HCT116 (cell line): ENCODE results near the gene SCGB1A1. TPM values are rescaled to one million over a fixed set of nuclear protein-coding genes. Genes with fewer than 3 reads are reported as not detected.

Source experiments
- ATAC-seq: fragments of 200-7000 bp; cut with Tn5 transposase; 2 replicates; pipeline ENCODE4 v1.9.1; 2020; ENCODE audit warnings: mild to moderate bottlenecking, moderate library complexity
- BruUV-seq: library from RNA; stranded (reverse); fragments of 400-500 nt; replicated peaks from 2 replicates; lab custom pipeline; 2021; lab: Mats Ljungman, UMichigan
- CTCF ChIA-PET: fragments of 300-600 bp; sonication (Branson Sonifier 250); formaldehyde crosslinking; loops from one replicate; lab custom pipeline; 2021; ENCODE audit warnings: antibody characterized with exemption; lab: Charles Lee
- POLR2A ChIA-PET: fragments of 300-600, 350-600 bp; sonication (Branson Sonifier 250); formaldehyde crosslinking; loops from one replicate; lab custom pipeline; 2021; ENCODE audit warnings: antibody characterized with exemption; lab: Charles Lee
- RAD21 ChIA-PET, 2 experiments: fragments of 300-600 bp; sonication (Branson Sonifier 250); formaldehyde crosslinking; loops; one replicate each; lab custom pipeline; 2023; ENCODE audit warnings: low total read pairs in 2 of 2; ENCODE audit not compliant: uncharacterized antibody in 2 of 2, unreplicated experiment in 2 of 2, low non-redundant PET in 1 of 2; lab: Charles Lee
- DNase-seq: peaks from one replicate; pipeline ENCODE4 v3.0.0-alpha.2; 2010; ENCODE audit warnings: low read depth, low spot score
- H2AFZ ChIP-seq: fragments of 200-600 bp; shearing (Covaris generic), sonication (generic); 2 replicates; pipeline ENCODE4 v1.6.1; 2017; ENCODE audit warnings: low read depth, mixed run types, mixed read lengths, antibody characterized with exemption, low read length; ENCODE audit not compliant: poor library complexity, severe bottlenecking
- H3K27ac ChIP-seq: 2 replicates; pipeline ENCODE4 v1.5.1; 2012; ENCODE audit warnings: low read depth, low read length
- H3K27me3 ChIP-seq: fragments of 200-600 bp; sonication (generic); 2 replicates; pipeline ENCODE4 v1.6.1; 2016; ENCODE audit warnings: mixed run types, low read length, mixed read lengths; ENCODE audit not compliant: insufficient read depth
- H3K36me3 ChIP-seq, 2 experiments: fragments of 200-500 bp in 1 of 2; fragments of 200-600 bp in 1 of 2; sonication (Bioruptor generic) in 1 of 2; sonication (generic) in 1 of 2; 2 replicates each; pipeline versions ENCODE4 v1.5.1 to v1.6.1; 2014 to 2016; ENCODE audit warnings: low read length in 2 of 2, inconsistent platforms in 1 of 2, mixed read lengths in 1 of 2, mixed run types in 1 of 2; ENCODE audit not compliant: insufficient read depth in 2 of 2, control insufficient read depth in 1 of 2
- H3K4me1 ChIP-seq, 2 experiments: fragments of 200-600 bp in 1 of 2; sonication (generic) in 1 of 2; 2 replicates each; pipeline versions ENCODE4 v1.5.1 to v1.6.1; 2012 to 2017; ENCODE audit warnings: low read length in 2 of 2, inconsistent platforms in 1 of 2, mild to moderate bottlenecking in 1 of 2, mixed read lengths in 1 of 2, mixed run types in 1 of 2, moderate library complexity in 1 of 2; ENCODE audit not compliant: insufficient read depth in 2 of 2, control insufficient read depth in 1 of 2
- H3K4me2 ChIP-seq: fragments of 200-600 bp; sonication (generic); 2 replicates; pipeline ENCODE4 v1.6.1; 2017; ENCODE audit warnings: mixed run types, low read length, mixed read lengths
- H3K4me3 ChIP-seq, 2 experiments: fragments of 200-600 bp in 1 of 2; sonication (generic) in 1 of 2; replicated peaks in 1 of 2; 2 replicates each; pipeline ENCODE4 v1.5.1; 2011 to 2016; ENCODE audit warnings: low read length in 2 of 2, control low read depth in 1 of 2, low read depth in 1 of 2, mild to moderate bottlenecking in 1 of 2, mixed read lengths in 1 of 2, mixed run types in 1 of 2
- H3K79me2 ChIP-seq: fragments of 200-600 bp; sonication (generic); 2 replicates; pipeline ENCODE4 v1.6.1; 2017; ENCODE audit warnings: mild to moderate bottlenecking, mixed run types, low read length, moderate library complexity, mixed read lengths; ENCODE audit not compliant: insufficient read depth
- H3K9ac ChIP-seq: fragments of 200-600 bp; sonication (generic); 2 replicates; pipeline ENCODE4 v1.6.1; 2016; ENCODE audit warnings: low read length, mixed read lengths
- H3K9me2 ChIP-seq: fragments of 200-600 bp; sonication (generic), shearing (Covaris generic); 2 replicates; pipeline ENCODE4 v1.6.1; 2017; ENCODE audit warnings: mixed run types, mild to moderate bottlenecking, moderate library complexity; ENCODE audit not compliant: insufficient read depth
- H3K9me3 ChIP-seq, 2 experiments: fragments of 200-500 bp in 1 of 2; fragments of 200-600 bp in 1 of 2; sonication (Bioruptor generic) in 1 of 2; sonication (generic) in 1 of 2; 2 replicates each; pipeline ENCODE4 v1.6.1; 2014 to 2017; ENCODE audit warnings: low read length in 2 of 2, mixed read lengths in 2 of 2, inconsistent platforms in 1 of 2, low read depth in 1 of 2, mild to moderate bottlenecking in 1 of 2, mixed run types in 1 of 2, moderate library complexity in 1 of 2; ENCODE audit not compliant: control insufficient read depth in 1 of 2, insufficient read depth in 1 of 2
- H4K20me1 ChIP-seq: fragments of 200-600 bp; sonication (generic), shearing (Covaris generic); 2 replicates; pipeline ENCODE4 v1.6.1; 2017; ENCODE audit warnings: mixed run types, mild to moderate bottlenecking, moderate library complexity; ENCODE audit not compliant: insufficient read depth
- EGR1 ChIP-seq: IDR thresholded peaks from 2 replicates; pipeline ENCODE4 v1.6.1; 2012; ENCODE audit warnings: low read depth
- EZH2phosphoT487 ChIP-seq: fragments of 200-600 bp; IDR thresholded peaks from 2 replicates; pipeline ENCODE4 v1.6.1; 2018; ENCODE audit warnings: antibody characterized with exemption, borderline replicate concordance
- JUND ChIP-seq: IDR thresholded peaks from 2 replicates; pipeline ENCODE4 v1.6.1; 2012
- MAX ChIP-seq: IDR thresholded peaks from 2 replicates; pipeline ENCODE4 v1.6.1; 2012
- POLR2A ChIP-seq: IDR thresholded peaks from 2 replicates; pipeline ENCODE4 v1.7.0; 2011; ENCODE audit warnings: borderline replicate concordance; ENCODE audit not compliant: insufficient read depth, insufficient read length; ENCODE audit errors: extremely low read depth
- POLR2AphosphoS5 ChIP-seq: IDR thresholded peaks from 2 replicates; pipeline ENCODE4 v1.6.1; 2011; ENCODE audit warnings: mild to moderate bottlenecking, low read depth, low read length, moderate library complexity
- RAD21 ChIP-seq: IDR thresholded peaks from 2 replicates; pipeline ENCODE4 v1.6.1; 2012; ENCODE audit warnings: low read depth, mild to moderate bottlenecking
- SIN3A ChIP-seq: IDR thresholded peaks from 2 replicates; pipeline ENCODE4 v1.6.1; 2012; ENCODE audit warnings: low read depth
- SRF ChIP-seq: IDR thresholded peaks from 2 replicates; pipeline ENCODE4 v1.6.1; 2012; ENCODE audit warnings: low read depth
- YY1 ChIP-seq: IDR thresholded peaks from 2 replicates; pipeline ENCODE4 v1.6.1; 2011; ENCODE audit warnings: low read length, low read depth, moderate library complexity, mild to moderate bottlenecking; ENCODE audit not compliant: insufficient replicate concordance; ENCODE audit errors: extremely low read depth
- ZBTB33 ChIP-seq: IDR thresholded peaks from 2 replicates; pipeline ENCODE4 v1.6.1; 2011; ENCODE audit warnings: mild to moderate bottlenecking, low read length, moderate library complexity; ENCODE audit not compliant: insufficient replicate concordance; ENCODE audit errors: extremely low read depth
- intact Hi-C: fragments of 100-400 bp; cut with micrococcal nuclease; formaldehyde crosslinking; loops from 2 replicates; pipeline ENCODE4 v1.10.0; 2022
- total RNA-seq: library from RNA; stranded (reverse); gene quantifications from one replicate; pipeline ENCODE4 v1.2.1, GENCODE V29; 2021; ENCODE audit not compliant: unreplicated experiment
- TF ChIP-seq, protein P1 (sequence below): IDR thresholded peaks from 2 replicates; pipeline ENCODE4 v1.6.1; 2012
- TF ChIP-seq, protein P2 (sequence below), 3 experiments: fragments of 200-600 bp in 1 of 3; sonication (generic) in 1 of 3; IDR thresholded peaks in 2 of 3; conservative IDR thresholded peaks in 1 of 3; 2 replicates each; pipeline ENCODE4 v1.5.1; 2012 to 2017; ENCODE audit warnings: low read depth in 2 of 3, low read length in 2 of 3, antibody characterized with exemption in 1 of 3, borderline replicate concordance in 1 of 3, control low read depth in 1 of 3, mild to moderate bottlenecking in 1 of 3, mixed read lengths in 1 of 3, mixed run types in 1 of 3, moderate library complexity in 1 of 3; ENCODE audit not compliant: insufficient read depth in 1 of 3
- TF ChIP-seq, protein P3 (sequence below): IDR thresholded peaks from 2 replicates; pipeline ENCODE4 v1.6.1; 2012; ENCODE audit warnings: low read depth

Gene SCGB1A1
- total RNA-seq, 1 experiment from 2014 or later, result 2.0 TPM

- TF ChIP-seq ZBTB33 (no peak), SRF (no peak)
Observed at GRCh38 chr11:62409831-62410230, 9.0 kb upstream of the SCGB1A1 start (continued).

- intact Hi-C loops, result no loop called here
Observed at GRCh38 chr11:62410972-62411371, 7.9 kb upstream of the SCGB1A1 start.

More at GRCh38 chr11:62410972-62411371, 7.9 kb upstream of the SCGB1A1 start:
- Histone ChIP-seq H3K4me3 (no peak overlapping the region), H3K9ac (no peak overlapping the region), H3K9me2 (no peaks in the 10 kb centered on the region), H3K79me2 (no peaks in the 10 kb centered on the region), H3K27me3 (no peaks in the 10 kb centered on the region), H3K27ac (no peak overlapping the region), H3K4me1 (peaks cover 0 to 4% of the 10 kb centered on the region in 2 experiments; a peak in 1 of 4 replicates), H3K9me3 (no peaks in the 10 kb centered on the region), H3K36me3 (no peaks in the 10 kb centered on the region), H3K4me2 (no peak overlapping the region), H2AFZ (no peak overlapping the region), H4K20me1 (no peaks in the 10 kb centered on the region)
- POLR2A ChIA-PET, result no interaction called here
- CTCF ChIA-PET, result interaction anchor here (1.6 to 1.8 kb wide), 2 partner anchors 14 to 16 kb away, joined by 7 to 8 read pairs; no protein-coding TSS in a partner anchor
- no peak for ATAC-seq
- DNase-seq, result no peak
- TF ChIP-seq SIN3A (no peak), POLR2AphosphoS5 (no peak), EGR1 (no peak), MAX (no peak), YY1 (no peak), EZH2phosphoT487 (no peak), POLR2A (no peak), RAD21 (no peak), JUND (no peak), ZBTB33 (no peak)
- TF ChIP-seq, protein P1, sequence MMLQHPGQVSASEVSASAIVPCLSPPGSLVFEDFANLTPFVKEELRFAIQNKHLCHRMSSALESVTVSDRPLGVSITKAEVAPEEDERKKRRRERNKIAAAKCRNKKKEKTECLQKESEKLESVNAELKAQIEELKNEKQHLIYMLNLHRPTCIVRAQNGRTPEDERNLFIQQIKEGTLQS, result no peak
- TF ChIP-seq, protein P2, sequence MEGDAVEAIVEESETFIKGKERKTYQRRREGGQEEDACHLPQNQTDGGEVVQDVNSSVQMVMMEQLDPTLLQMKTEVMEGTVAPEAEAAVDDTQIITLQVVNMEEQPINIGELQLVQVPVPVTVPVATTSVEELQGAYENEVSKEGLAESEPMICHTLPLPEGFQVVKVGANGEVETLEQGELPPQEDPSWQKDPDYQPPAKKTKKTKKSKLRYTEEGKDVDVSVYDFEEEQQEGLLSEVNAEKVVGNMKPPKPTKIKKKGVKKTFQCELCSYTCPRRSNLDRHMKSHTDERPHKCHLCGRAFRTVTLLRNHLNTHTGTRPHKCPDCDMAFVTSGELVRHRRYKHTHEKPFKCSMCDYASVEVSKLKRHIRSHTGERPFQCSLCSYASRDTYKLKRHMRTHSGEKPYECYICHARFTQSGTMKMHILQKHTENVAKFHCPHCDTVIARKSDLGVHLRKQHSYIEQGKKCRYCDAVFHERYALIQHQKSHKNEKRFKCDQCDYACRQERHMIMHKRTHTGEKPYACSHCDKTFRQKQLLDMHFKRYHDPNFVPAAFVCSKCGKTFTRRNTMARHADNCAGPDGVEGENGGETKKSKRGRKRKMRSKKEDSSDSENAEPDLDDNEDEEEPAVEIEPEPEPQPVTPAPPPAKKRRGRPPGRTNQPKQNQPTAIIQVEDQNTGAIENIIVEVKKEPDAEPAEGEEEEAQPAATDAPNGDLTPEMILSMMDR (IDR thresholded peaks at IDR 0.05 in 2 of 3, conservative IDR thresholded peaks at IDR 0.05 in 1 of 3; ENCODE audit: borderline replicate concordance in 1 of 3, insufficient read depth in 1 of 3, low read depth in 2 of 3, low read length in 2 of 3), result no peak
- TF ChIP-seq, protein P3, sequence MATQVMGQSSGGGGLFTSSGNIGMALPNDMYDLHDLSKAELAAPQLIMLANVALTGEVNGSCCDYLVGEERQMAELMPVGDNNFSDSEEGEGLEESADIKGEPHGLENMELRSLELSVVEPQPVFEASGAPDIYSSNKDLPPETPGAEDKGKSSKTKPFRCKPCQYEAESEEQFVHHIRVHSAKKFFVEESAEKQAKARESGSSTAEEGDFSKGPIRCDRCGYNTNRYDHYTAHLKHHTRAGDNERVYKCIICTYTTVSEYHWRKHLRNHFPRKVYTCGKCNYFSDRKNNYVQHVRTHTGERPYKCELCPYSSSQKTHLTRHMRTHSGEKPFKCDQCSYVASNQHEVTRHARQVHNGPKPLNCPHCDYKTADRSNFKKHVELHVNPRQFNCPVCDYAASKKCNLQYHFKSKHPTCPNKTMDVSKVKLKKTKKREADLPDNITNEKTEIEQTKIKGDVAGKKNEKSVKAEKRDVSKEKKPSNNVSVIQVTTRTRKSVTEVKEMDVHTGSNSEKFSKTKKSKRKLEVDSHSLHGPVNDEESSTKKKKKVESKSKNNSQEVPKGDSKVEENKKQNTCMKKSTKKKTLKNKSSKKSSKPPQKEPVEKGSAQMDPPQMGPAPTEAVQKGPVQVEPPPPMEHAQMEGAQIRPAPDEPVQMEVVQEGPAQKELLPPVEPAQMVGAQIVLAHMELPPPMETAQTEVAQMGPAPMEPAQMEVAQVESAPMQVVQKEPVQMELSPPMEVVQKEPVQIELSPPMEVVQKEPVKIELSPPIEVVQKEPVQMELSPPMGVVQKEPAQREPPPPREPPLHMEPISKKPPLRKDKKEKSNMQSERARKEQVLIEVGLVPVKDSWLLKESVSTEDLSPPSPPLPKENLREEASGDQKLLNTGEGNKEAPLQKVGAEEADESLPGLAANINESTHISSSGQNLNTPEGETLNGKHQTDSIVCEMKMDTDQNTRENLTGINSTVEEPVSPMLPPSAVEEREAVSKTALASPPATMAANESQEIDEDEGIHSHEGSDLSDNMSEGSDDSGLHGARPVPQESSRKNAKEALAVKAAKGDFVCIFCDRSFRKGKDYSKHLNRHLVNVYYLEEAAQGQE, result no peak
- RAD21 ChIA-PET, result no interaction called here
- no TSS peak for BruUV-seq
